A549 (cell line): ENCODE measurements around the gene TMEM123. TPM values are rescaled to one million over a fixed set of nuclear protein-coding genes. Genes with fewer than 3 reads are reported as not detected.

Experiments
- ATAC-seq, 2 experiments: fragments of 200-7000 bp in 1 of 2; fragments of >200 bp in 1 of 2; cut with Nextera tagmentation in 1 of 2; cut with Tn5 transposase in 1 of 2; 3 replicates each; pipeline versions ENCODE4 v1.8.0 to v1.9.1; 2018 to 2020; ENCODE audit warnings: mild to moderate bottlenecking in 1 of 2, moderate library complexity in 1 of 2
- CTCF ChIA-PET: fragments of 300-600 bp; sonication (Branson Sonifier 250); formaldehyde crosslinking; extraction: SDS; loops from one replicate; lab custom pipeline; 2021; ENCODE audit warnings: antibody characterized with exemption, inconsistent platforms; lab: Yijun Ruan, JAX
- POLR2A ChIA-PET: fragments of 350-600 bp; formaldehyde crosslinking; extraction: SDS; loops from one replicate; lab custom pipeline; 2021; ENCODE audit warnings: antibody characterized with exemption, inconsistent platforms; lab: Yijun Ruan, JAX
- DNase-seq, 2 experiments: peaks; one replicate each; pipeline versions ENCODE4 v3.0.0 to v3.0.0-alpha.2; 2011 to 2016; ENCODE audit warnings: low read depth in 1 of 2, low spot score in 1 of 2
- FAIRE-seq: peaks from 2 replicates; lab custom pipeline; 2011; peaks lifted over from hg19 to GRCh38; lab: Jason Lieb, UNC
- H3K27ac ChIP-seq, 2 experiments: fragments of >200 bp; sonication (Bioruptor Twin); formaldehyde crosslinking; 3 replicates each; pipeline ENCODE4 v1.5.1; 2016 to 2017
- H3K4me1 ChIP-seq: fragments of >200 bp; sonication (Bioruptor Twin); formaldehyde crosslinking; 3 replicates; pipeline ENCODE4 v1.6.1; 2016
- H3K4me2 ChIP-seq: fragments of >200 bp; sonication (Bioruptor Twin); formaldehyde crosslinking; 3 replicates; pipeline ENCODE4 v1.6.1; 2016
- H3K4me3 ChIP-seq: fragments of >200 bp; sonication (Bioruptor Twin); formaldehyde crosslinking; 3 replicates; pipeline ENCODE4 v1.5.1; 2016
- H3K9me3 ChIP-seq: fragments of >200 bp; sonication (Bioruptor Twin); formaldehyde crosslinking; 3 replicates; pipeline ENCODE4 v1.6.1; 2016
- BHLHE40 ChIP-seq: IDR thresholded peaks from 2 replicates; pipeline ENCODE4 v1.6.1; 2012; ENCODE audit warnings: low read depth, low read length, inconsistent platforms
- CBX8 ChIP-seq: fragments of 200-600 bp; sonication (generic); IDR thresholded peaks from 2 replicates; pipeline ENCODE4 v1.6.1; 2016
- CEBPB ChIP-seq, 2 experiments: fragments of >200 bp in 1 of 2; sonication (Bioruptor Twin) in 1 of 2; formaldehyde crosslinking in 1 of 2; IDR thresholded peaks; 2 replicates each; pipeline ENCODE4 v1.6.1; 2012 to 2016
- CHD2 ChIP-seq: fragments of 150-350 bp; IDR thresholded peaks from 2 replicates; pipeline ENCODE4 v1.6.1; 2014; ENCODE audit warnings: low read length; ENCODE audit not compliant: partially characterized antibody
- CHD4 ChIP-seq: fragments of 200-600 bp; sonication (generic); IDR thresholded peaks from 2 replicates; pipeline ENCODE4 v1.6.1; 2016; ENCODE audit warnings: antibody characterized with exemption, mild to moderate bottlenecking, borderline replicate concordance
- EHMT2 ChIP-seq: fragments of 200-600 bp; sonication (generic); IDR thresholded peaks from 2 replicates; pipeline ENCODE4 v1.6.1; 2016; ENCODE audit warnings: antibody characterized with exemption, low read depth, mild to moderate bottlenecking, moderate library complexity
- EP300 ChIP-seq, 2 experiments: fragments of >200 bp; sonication (Bioruptor Twin); formaldehyde crosslinking; IDR thresholded peaks; 2 replicates in 1 of 2; 3 replicates in 1 of 2; pipeline ENCODE4 v1.6.1; 2016 to 2017
- FOXS1 ChIP-seq: fragments of 250-450 bp; sonication (Bioruptor Pico); IDR thresholded peaks from 2 replicates; pipeline ENCODE4 v1.5.0; 2020; ENCODE audit warnings: mild to moderate bottlenecking, moderate library complexity
- GATA3 ChIP-seq: IDR thresholded peaks from 2 replicates; pipeline ENCODE4 v1.6.1; 2012; ENCODE audit warnings: borderline replicate concordance
- HDAC2 ChIP-seq: fragments of 200-600 bp; sonication (generic); IDR thresholded peaks from 2 replicates; pipeline ENCODE4 v1.6.1; 2016
- HOXB13 ChIP-seq: fragments of 250-450 bp; sonication (Bioruptor Pico); IDR thresholded peaks from 2 replicates; pipeline ENCODE4 v1.5.0; 2020; ENCODE audit warnings: low read depth, mild to moderate bottlenecking, moderate library complexity
- JUNB ChIP-seq: fragments of >200 bp; sonication (Bioruptor Twin); formaldehyde crosslinking; IDR thresholded peaks from 2 replicates; pipeline ENCODE4 v1.6.1; 2016
- KDM1A ChIP-seq: fragments of 200-600 bp; sonication (generic); IDR thresholded peaks from 2 replicates; pipeline ENCODE4 v1.6.1; 2016; ENCODE audit warnings: low read depth, mild to moderate bottlenecking
- MAFK ChIP-seq: fragments of 450-650 bp; IDR thresholded peaks from 2 replicates; pipeline ENCODE4 v1.6.1; 2014; ENCODE audit not compliant: partially characterized antibody
- MAZ ChIP-seq: fragments of 150-350 bp; IDR thresholded peaks from 2 replicates; pipeline ENCODE4 v1.6.1; 2014; ENCODE audit warnings: antibody characterized with exemption, low read depth, low read length, borderline replicate concordance
- NPAS2 ChIP-seq: fragments of 250-450 bp; sonication (Bioruptor Pico); IDR thresholded peaks from 2 replicates; pipeline ENCODE4 v1.8.0; 2022; ENCODE audit warnings: mild to moderate bottlenecking, moderate library complexity, borderline replicate concordance
- PHF8 ChIP-seq: fragments of 200-600 bp; sonication (generic); IDR thresholded peaks from 2 replicates; pipeline ENCODE4 v1.6.1; 2016; ENCODE audit warnings: low read depth, mild to moderate bottlenecking, antibody characterized with exemption, moderate library complexity, borderline replicate concordance
- POLR2A ChIP-seq: IDR thresholded peaks from 2 replicates; pipeline ENCODE4 v1.6.1; 2012; ENCODE audit warnings: mild to moderate bottlenecking, low read length
- POLR2AphosphoS2 ChIP-seq: conservative IDR thresholded peaks from 2 replicates; pipeline ENCODE4 v1.6.1; 2012; ENCODE audit warnings: low read length, improper control_type of control experiment, inconsistent platforms
- RAD21 ChIP-seq, 2 experiments: fragments of >200 bp in 1 of 2; sonication (Bioruptor Twin) in 1 of 2; formaldehyde crosslinking in 1 of 2; IDR thresholded peaks in 1 of 2; conservative IDR thresholded peaks in 1 of 2; 2 replicates in 1 of 2; 3 replicates in 1 of 2; pipeline ENCODE4 v1.6.1; 2012 to 2018; ENCODE audit warnings: inconsistent platforms in 1 of 2
- RCOR1 ChIP-seq: fragments of 150-350 bp; IDR thresholded peaks from 2 replicates; pipeline ENCODE4 v1.6.1; 2014; ENCODE audit warnings: antibody characterized with exemption, low read length, low read depth
- SMC3 ChIP-seq: fragments of >200 bp; sonication (Bioruptor Twin); formaldehyde crosslinking; IDR thresholded peaks from 3 replicates; pipeline ENCODE4 v1.6.1; 2018; ENCODE audit warnings: inconsistent platforms
- TFCP2L1 ChIP-seq: fragments of 250-450 bp; sonication (Bioruptor Pico); IDR thresholded peaks from 2 replicates; pipeline ENCODE4 v1.5.0; 2021; ENCODE audit warnings: mild to moderate bottlenecking
- ZC3H11A ChIP-seq: fragments of 450-650 bp; IDR thresholded peaks from 2 replicates; pipeline ENCODE4 v1.6.1; 2014; ENCODE audit warnings: antibody characterized with exemption, mild to moderate bottlenecking
- ZFP36 ChIP-seq: fragments of 450-650 bp; IDR thresholded peaks from 2 replicates; pipeline ENCODE4 v1.6.1; 2014; ENCODE audit warnings: borderline replicate concordance; ENCODE audit not compliant: partially characterized antibody
- ZSCAN20 ChIP-seq: fragments of 250-450 bp; sonication (Bioruptor Pico); IDR thresholded peaks from 2 replicates; pipeline ENCODE4 v1.8.0; 2022; ENCODE audit warnings: mild to moderate bottlenecking, moderate library complexity
- WGBS: methylation state at CpG from one replicate; pipeline ENCODE4 v1.1.6; 2017; ENCODE audit errors: missing lambda C conversion rate; 5-methylcytosine and 5-hydroxymethylcytosine counted together
- polyA plus RNA-seq, 4 experiments: library from polyadenylated mRNA; depleted of rRNA in 3 of 4; stranded (reverse); fragments of >200 nt; fragmentation: RNase III in 1 of 4; extraction: RNeasy Plus Mini Kit Qiagen cat#74134 plus additional on column Dnase treatment in 1 of 4; gene quantifications; 2 replicates in 3 of 4; 3 replicates in 1 of 4; pipeline ENCODE4 v1.2.3, GENCODE V29; 2011 to 2017
- TF ChIP-seq, protein P1 (sequence below): fragments of 250-450 bp; sonication (Bioruptor Pico); IDR thresholded peaks from 2 replicates; pipeline ENCODE4 v1.5.0; 2020; ENCODE audit warnings: low read depth, mild to moderate bottlenecking, moderate library complexity
- TF ChIP-seq, protein P2 (sequence below): fragments of 150-350 bp; IDR thresholded peaks from 2 replicates; pipeline ENCODE4 v1.6.1; 2014; ENCODE audit warnings: low read depth, mild to moderate bottlenecking, low read length
- TF ChIP-seq, protein P3 (sequence below): IDR thresholded peaks from 2 replicates; pipeline ENCODE4 v1.6.1; 2012
- TF ChIP-seq, protein P4 (sequence below): IDR thresholded peaks from 2 replicates; pipeline ENCODE4 v1.6.1; 2012; ENCODE audit warnings: low read depth, borderline replicate concordance

The TMEM123 gene
- polyA plus RNA-seq, 2 of the 4 experiments (the other 2 are of a cell fraction), result 199 to 458 TPM

DNA sequence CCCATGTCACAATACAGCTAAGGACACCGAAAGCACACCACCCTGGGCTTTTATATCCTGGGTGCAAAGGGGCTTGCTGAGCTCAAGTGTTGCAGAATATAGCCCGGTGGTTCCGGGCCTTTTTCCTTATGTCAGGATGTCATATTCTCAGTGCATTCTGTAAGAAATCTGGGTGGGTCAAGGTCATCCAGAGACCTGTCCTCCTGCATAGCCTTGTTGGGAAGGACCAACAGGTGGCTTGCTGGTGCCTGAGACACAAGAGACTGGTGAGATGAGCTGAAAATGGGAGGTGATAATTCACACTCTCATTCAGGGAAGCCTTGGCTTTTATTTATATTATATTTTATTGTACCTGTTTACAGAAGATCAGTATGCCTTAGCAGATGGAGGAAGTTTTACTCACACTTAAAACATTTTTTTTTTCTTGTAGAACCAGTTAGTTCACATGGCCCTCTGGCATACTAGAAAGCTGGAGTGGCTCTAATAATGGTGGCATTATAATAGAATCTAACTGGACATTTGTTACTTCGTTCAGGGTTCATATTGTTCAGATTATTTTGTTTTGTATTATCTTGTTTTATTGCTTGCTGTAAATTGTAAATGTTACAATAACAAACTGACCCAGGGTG is 14.6 kb upstream of the TMEM123 start:
- Histone ChIP-seq H3K27ac (no peak overlapping the region), H3K4me2 (no peak overlapping the region), H3K4me3 (no peak overlapping the region), H3K4me1 (peaks cover 23% of the 10 kb centered on the region), H3K9me3 (no peaks in the 10 kb centered on the region)
- DNase-seq (no peak), ATAC-seq (no peak), FAIRE-seq (no peak)
- TF ChIP-seq BHLHE40 (no peak), RCOR1 (no peak), KDM1A (no peak), MAZ (no peak), POLR2A (no peak), CHD4 (no peak), JUNB (no peak), RAD21 (conservative IDR thresholded peaks at IDR 0.05 in 1 of 2, IDR thresholded peaks at IDR 0.05 in 1 of 2) (no peak), ZC3H11A (no peak), NPAS2 (no peak), ZFP36 (no peak), CBX8 (no peak), HDAC2 (no peak), POLR2AphosphoS2 (no peak)
- TF ChIP-seq, protein P1, sequence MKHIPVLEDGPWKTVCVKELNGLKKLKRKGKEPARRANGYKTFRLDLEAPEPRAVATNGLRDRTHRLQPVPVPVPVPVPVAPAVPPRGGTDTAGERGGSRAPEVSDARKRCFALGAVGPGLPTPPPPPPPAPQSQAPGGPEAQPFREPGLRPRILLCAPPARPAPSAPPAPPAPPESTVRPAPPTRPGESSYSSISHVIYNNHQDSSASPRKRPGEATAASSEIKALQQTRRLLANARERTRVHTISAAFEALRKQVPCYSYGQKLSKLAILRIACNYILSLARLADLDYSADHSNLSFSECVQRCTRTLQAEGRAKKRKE (CRISPR knock-in tag), result no peak
- ChIA-PET CTCF (interaction anchor here (1.0 to 1.3 kb wide), 2 partner anchors 9 to 146 kb away, joined by 3 to 4 read pairs; no protein-coding TSS in a partner anchor), POLR2A (no interaction called here)
- WGBS, result 90% methylated on average over 4 of the region's 4 CpGs

DNA sequence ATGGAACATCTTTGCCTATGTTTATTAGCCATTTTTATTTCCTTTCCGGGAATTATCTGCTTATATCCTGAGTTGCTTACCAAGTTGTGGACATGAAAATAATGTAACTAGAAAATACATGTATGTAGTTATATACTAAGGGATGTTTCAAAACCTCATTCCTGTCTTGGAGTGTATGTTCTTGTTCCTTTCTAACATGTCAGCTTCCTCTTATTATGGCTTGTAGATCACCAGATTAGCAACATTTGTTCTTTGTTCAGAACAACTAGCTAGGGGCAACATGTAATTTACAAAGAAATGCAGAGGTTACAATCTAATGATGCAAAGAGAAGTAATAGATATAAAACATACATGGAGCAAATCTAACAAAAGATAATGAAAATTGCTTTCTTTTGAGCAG is 13.1 kb upstream of the TMEM123 start:
- ChIA-PET POLR2A (no interaction called here), CTCF (interaction anchor here (1.1 kb wide), 1 partner anchor 22 kb away, joined by 3 read pairs; no protein-coding TSS in a partner anchor)
- WGBS, result 77% methylated on average over 1 of the region's 1 CpG
- H3K4me2 ChIP-seq, result no peak overlapping the region
- ATAC-seq, result no peak
- H3K4me3 ChIP-seq, result no peak overlapping the region
- no peak for FAIRE-seq
- no peak for DNase-seq
- no peak for TF ChIP-seq ZSCAN20 (CRISPR knock-in tag)
- no peak for TF ChIP-seq CEBPB (IDR thresholded peaks at IDR 0.05)
- no peak for TF ChIP-seq SMC3
- no peak for TF ChIP-seq ZC3H11A
- TF ChIP-seq, protein P2, sequence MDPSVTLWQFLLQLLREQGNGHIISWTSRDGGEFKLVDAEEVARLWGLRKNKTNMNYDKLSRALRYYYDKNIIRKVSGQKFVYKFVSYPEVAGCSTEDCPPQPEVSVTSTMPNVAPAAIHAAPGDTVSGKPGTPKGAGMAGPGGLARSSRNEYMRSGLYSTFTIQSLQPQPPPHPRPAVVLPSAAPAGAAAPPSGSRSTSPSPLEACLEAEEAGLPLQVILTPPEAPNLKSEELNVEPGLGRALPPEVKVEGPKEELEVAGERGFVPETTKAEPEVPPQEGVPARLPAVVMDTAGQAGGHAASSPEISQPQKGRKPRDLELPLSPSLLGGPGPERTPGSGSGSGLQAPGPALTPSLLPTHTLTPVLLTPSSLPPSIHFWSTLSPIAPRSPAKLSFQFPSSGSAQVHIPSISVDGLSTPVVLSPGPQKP, result no peak
- TF ChIP-seq FOXS1 (CRISPR knock-in tag), result no peak
- TF ChIP-seq, protein P3, sequence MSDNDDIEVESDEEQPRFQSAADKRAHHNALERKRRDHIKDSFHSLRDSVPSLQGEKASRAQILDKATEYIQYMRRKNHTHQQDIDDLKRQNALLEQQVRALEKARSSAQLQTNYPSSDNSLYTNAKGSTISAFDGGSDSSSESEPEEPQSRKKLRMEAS, result no peak
- no peak for TF ChIP-seq KDM1A
- no peak for TF ChIP-seq GATA3
- no peak for TF ChIP-seq TFCP2L1 (CRISPR knock-in tag)
- TF ChIP-seq NPAS2, result no peak
- no peak for TF ChIP-seq EHMT2
- no peak for TF ChIP-seq MAFK
- TF ChIP-seq, protein P4, sequence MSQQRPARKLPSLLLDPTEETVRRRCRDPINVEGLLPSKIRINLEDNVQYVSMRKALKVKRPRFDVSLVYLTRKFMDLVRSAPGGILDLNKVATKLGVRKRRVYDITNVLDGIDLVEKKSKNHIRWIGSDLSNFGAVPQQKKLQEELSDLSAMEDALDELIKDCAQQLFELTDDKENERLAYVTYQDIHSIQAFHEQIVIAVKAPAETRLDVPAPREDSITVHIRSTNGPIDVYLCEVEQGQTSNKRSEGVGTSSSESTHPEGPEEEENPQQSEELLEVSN, result no peak
- TF ChIP-seq HOXB13 (CRISPR knock-in tag), result no peak
- no peak for TF ChIP-seq EP300 (IDR thresholded peaks at IDR 0.05)
- TF ChIP-seq POLR2A, result no peak
- no peak for TF ChIP-seq PHF8
- TF ChIP-seq CHD2, result no peak
- H3K27ac ChIP-seq, result no peak overlapping the region
- no peaks in the 10 kb centered on the region for H3K9me3 ChIP-seq
- H3K4me1 ChIP-seq, result peaks cover 29% of the 10 kb centered on the region
